WTC11 (cell line): ENCODE measurements around the gene EMSY. TPM values are rescaled to one million over a fixed set of nuclear protein-coding genes. Genes with fewer than 3 reads are reported as not detected.

Source experiments
- ATAC-seq: fragments of 200-7000 bp; cut with Tn5 transposase; 2 replicates; pipeline ENCODE4 v1.10.0; 2021; ENCODE audit warnings: mild to moderate bottlenecking, moderate library complexity
- CTCF ChIA-PET: fragments of 300-600 bp; sonication (Branson Sonifier 250); formaldehyde crosslinking; loops from one replicate; lab custom pipeline; 2021; ENCODE audit warnings: antibody characterized with exemption; lab: Charles Lee
- POLR2A ChIA-PET: fragments of 350-600 bp; sonication (Branson Sonifier 250); formaldehyde crosslinking; loops from one replicate; lab custom pipeline; 2021; ENCODE audit warnings: antibody characterized with exemption; lab: Charles Lee
- DNase-seq: peaks from one replicate; pipeline ENCODE4 v3.0.0; 2021; ENCODE audit warnings: low spot score
- H3K27ac Mint-ChIP-seq: 2 replicates; pipeline ENCODE4 v1.8.0; 2021; ENCODE audit warnings: mixed read lengths
- H3K27me3 Mint-ChIP-seq: 2 replicates; pipeline ENCODE4 v1.8.0; 2021; ENCODE audit warnings: low read depth, mild to moderate bottlenecking, moderate library complexity, mixed read lengths
- H3K36me3 Mint-ChIP-seq: 2 replicates; pipeline ENCODE4 v1.8.0; 2021; ENCODE audit warnings: mixed read lengths
- H3K4me1 Mint-ChIP-seq: 2 replicates; pipeline ENCODE4 v1.8.0; 2022; ENCODE audit warnings: mixed read lengths
- H3K4me3 Mint-ChIP-seq: 2 replicates; pipeline ENCODE4 v1.8.0; 2021; ENCODE audit warnings: mild to moderate bottlenecking, moderate library complexity, mixed read lengths
- H3K9me3 Mint-ChIP-seq: 2 replicates; pipeline ENCODE4 v1.8.0; 2021; ENCODE audit warnings: mixed read lengths
- CREM ChIP-seq: sonication (generic); formaldehyde crosslinking; IDR thresholded peaks from 2 replicates; pipeline ENCODE4 v1.8.1; 2022; ENCODE audit warnings: mild to moderate bottlenecking, missing genetic modification reagents, moderate library complexity
- GTF2I ChIP-seq: fragments of 250-450 bp; sonication (Bioruptor Pico); conservative IDR thresholded peaks from 2 replicates; pipeline ENCODE4 v1.4.0; 2021; ENCODE audit warnings: mild to moderate bottlenecking
- IRF2 ChIP-seq: sonication (generic); formaldehyde crosslinking; IDR thresholded peaks from 2 replicates; pipeline ENCODE4 v1.8.0; 2022; ENCODE audit warnings: low read depth, missing genetic modification reagents, borderline replicate concordance
- JUN ChIP-seq: sonication (generic); formaldehyde crosslinking; IDR thresholded peaks from 2 replicates; pipeline ENCODE4 v1.8.0; 2023; ENCODE audit warnings: mild to moderate bottlenecking, missing genetic modification reagents
- NR1H2 ChIP-seq: sonication (generic); formaldehyde crosslinking; IDR thresholded peaks from 2 replicates; pipeline ENCODE4 v1.9.0; 2021; ENCODE audit warnings: mild to moderate bottlenecking, moderate library complexity, missing genetic modification reagents
- PRRX2 ChIP-seq: fragments of 250-450 bp; sonication (Bioruptor Pico); IDR thresholded peaks from 2 replicates; pipeline ENCODE4 v1.8.0; 2021; ENCODE audit warnings: mild to moderate bottlenecking
- SMAD4 ChIP-seq: sonication (generic); formaldehyde crosslinking; IDR thresholded peaks from 2 replicates; pipeline ENCODE4 v1.8.0; 2022; ENCODE audit warnings: mild to moderate bottlenecking, missing genetic modification reagents
- ZNF232 ChIP-seq: sonication (generic); formaldehyde crosslinking; IDR thresholded peaks from 2 replicates; pipeline ENCODE4 v1.8.0; 2022; ENCODE audit warnings: mild to moderate bottlenecking, missing genetic modification reagents
- ZNF263 ChIP-seq: sonication (generic); formaldehyde crosslinking; IDR thresholded peaks from 2 replicates; pipeline ENCODE4 v1.8.1; 2022; ENCODE audit warnings: low read depth, mild to moderate bottlenecking, moderate library complexity, missing genetic modification reagents
- ZNF671 ChIP-seq: fragments of 250-450 bp; sonication (Bioruptor Pico); IDR thresholded peaks from 2 replicates; pipeline ENCODE4 v1.8.0; 2021; ENCODE audit warnings: mild to moderate bottlenecking
- total RNA-seq: library from RNA; stranded (reverse); gene quantifications from 3 replicates; pipeline ENCODE4 v1.2.3, GENCODE V29; 2021
- TF ChIP-seq, protein P1 (sequence below): sonication (generic); formaldehyde crosslinking; IDR thresholded peaks from 2 replicates; pipeline ENCODE4 v1.8.1; 2023; ENCODE audit warnings: mild to moderate bottlenecking, missing genetic modification reagents
- TF ChIP-seq, protein P2 (sequence below): sonication (generic); formaldehyde crosslinking; IDR thresholded peaks from 2 replicates; pipeline ENCODE4 v1.8.0; 2023; ENCODE audit warnings: missing genetic modification reagents
- TF ChIP-seq, protein P3 (sequence below): sonication (generic); formaldehyde crosslinking; IDR thresholded peaks from 2 replicates; pipeline ENCODE4 v1.8.1; 2022; ENCODE audit warnings: missing genetic modification reagents, borderline replicate concordance
- TF ChIP-seq, protein P4 (sequence below): sonication (generic); formaldehyde crosslinking; IDR thresholded peaks from 2 replicates; pipeline ENCODE4 v1.8.1; 2022; ENCODE audit warnings: mild to moderate bottlenecking, moderate library complexity, missing genetic modification reagents
- TF ChIP-seq, protein P5 (sequence below): fragments of 200-600 bp; IDR thresholded peaks from 2 replicates; pipeline ENCODE4 v1.8.0; 2022; ENCODE audit warnings: antibody characterized with exemption
- TF ChIP-seq, protein P6 (sequence below): fragments of 250-450 bp; sonication (Bioruptor Pico); IDR thresholded peaks from 2 replicates; pipeline ENCODE4 v1.9.0; 2021; ENCODE audit warnings: mild to moderate bottlenecking, borderline replicate concordance

The EMSY gene
- total RNA-seq, 1 experiment from 2014 or later, result 31.1 TPM

DNA sequence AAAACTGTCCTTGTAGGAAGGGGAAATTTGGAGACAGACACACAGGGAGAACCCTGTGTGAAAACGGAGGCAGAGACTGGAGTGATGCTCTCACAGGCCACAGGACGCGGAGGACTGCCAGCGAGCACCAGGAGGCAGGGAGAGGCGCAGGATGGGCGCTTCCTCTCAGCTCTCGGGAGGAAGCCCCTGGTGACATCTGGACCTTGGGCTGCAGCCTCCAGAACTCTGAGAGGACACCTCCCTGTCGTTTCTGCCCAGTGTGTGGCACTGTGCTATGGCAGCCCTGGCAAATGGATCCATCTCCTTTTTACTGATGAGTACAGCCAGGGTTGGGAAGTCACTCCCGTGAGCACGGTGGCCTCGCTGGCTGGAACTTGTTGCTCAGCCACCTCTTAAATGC, 151.8 kb downstream of the EMSY start (continued):
- TF ChIP-seq ZNF232 (CRISPR knock-in tag), result no peak
- TF ChIP-seq, protein P1, sequence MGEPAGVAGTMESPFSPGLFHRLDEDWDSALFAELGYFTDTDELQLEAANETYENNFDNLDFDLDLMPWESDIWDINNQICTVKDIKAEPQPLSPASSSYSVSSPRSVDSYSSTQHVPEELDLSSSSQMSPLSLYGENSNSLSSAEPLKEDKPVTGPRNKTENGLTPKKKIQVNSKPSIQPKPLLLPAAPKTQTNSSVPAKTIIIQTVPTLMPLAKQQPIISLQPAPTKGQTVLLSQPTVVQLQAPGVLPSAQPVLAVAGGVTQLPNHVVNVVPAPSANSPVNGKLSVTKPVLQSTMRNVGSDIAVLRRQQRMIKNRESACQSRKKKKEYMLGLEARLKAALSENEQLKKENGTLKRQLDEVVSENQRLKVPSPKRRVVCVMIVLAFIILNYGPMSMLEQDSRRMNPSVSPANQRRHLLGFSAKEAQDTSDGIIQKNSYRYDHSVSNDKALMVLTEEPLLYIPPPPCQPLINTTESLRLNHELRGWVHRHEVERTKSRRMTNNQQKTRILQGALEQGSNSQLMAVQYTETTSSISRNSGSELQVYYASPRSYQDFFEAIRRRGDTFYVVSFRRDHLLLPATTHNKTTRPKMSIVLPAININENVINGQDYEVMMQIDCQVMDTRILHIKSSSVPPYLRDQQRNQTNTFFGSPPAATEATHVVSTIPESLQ, result no peak
- TF ChIP-seq, protein P2, sequence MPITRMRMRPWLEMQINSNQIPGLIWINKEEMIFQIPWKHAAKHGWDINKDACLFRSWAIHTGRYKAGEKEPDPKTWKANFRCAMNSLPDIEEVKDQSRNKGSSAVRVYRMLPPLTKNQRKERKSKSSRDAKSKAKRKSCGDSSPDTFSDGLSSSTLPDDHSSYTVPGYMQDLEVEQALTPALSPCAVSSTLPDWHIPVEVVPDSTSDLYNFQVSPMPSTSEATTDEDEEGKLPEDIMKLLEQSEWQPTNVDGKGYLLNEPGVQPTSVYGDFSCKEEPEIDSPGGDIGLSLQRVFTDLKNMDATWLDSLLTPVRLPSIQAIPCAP (CRISPR knock-in tag), result no peak
- TF ChIP-seq, all 79 proteins: peak for 0

DNA sequence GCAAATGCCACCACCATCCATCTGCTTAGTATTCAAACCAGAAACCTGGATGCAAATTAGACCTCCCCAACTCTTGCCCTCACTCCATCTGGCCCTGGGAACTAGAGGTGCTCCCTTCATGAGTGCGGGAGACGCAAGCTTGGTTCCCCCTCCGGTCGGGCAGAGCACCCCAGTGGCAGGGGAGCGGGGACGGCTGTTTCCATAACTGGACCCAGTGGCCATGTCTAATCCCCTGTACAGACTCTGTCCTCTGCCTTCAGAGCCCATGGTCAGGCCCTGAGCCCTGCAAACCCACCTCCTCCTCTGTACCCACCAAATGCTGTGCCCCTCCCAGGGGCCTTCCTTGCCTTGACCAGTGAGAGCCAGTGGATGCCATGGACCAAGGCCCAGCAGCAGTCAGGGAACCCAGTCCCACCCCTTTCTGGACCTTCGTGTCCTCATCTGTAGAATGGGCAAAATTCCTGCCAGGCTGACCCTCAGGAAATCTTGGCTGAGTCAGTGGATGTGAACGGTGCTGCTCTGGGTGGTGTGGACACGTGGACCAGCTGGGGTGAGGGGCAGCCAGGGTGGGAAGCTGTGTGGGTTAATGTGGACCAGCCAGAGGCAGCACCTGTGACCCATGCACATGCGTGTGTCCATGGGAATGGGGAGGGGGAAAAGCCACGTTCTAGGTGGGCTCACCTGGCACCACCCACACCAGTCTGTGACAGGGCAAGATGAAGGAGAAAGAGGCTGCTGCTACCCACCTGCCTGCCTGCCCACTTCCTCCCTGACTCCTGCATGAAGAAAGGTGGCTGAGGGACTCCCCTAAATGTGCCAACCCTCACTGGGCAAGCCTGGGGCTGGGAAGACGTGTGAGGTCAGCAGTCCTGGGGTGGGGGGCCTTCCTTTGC, 153.0 kb downstream of the EMSY start:
- 0 out of 2 replicates have a peak, but pooled peaks cover 7% of the 10 kb centered on the region for H3K4me1 Mint-ChIP-seq
- no peaks in the 10 kb centered on the region for H3K27me3 Mint-ChIP-seq
- POLR2A ChIA-PET, result interaction anchor here (0.5 kb wide), 1 partner anchor 235 kb away, joined by 3 read pairs; no protein-coding TSS in a partner anchor
- no peaks in the 10 kb centered on the region for H3K9me3 Mint-ChIP-seq
- CTCF ChIA-PET, result interaction anchor here (0.7 to 3.2 kb wide), 26 partner anchors 8 to 390 kb away, joined by 3 to 60 read pairs (median 6); partner anchors contain the start of gene LRRC32
- H3K4me3 Mint-ChIP-seq, result no peak overlapping the region
- TF ChIP-seq, protein P3, sequence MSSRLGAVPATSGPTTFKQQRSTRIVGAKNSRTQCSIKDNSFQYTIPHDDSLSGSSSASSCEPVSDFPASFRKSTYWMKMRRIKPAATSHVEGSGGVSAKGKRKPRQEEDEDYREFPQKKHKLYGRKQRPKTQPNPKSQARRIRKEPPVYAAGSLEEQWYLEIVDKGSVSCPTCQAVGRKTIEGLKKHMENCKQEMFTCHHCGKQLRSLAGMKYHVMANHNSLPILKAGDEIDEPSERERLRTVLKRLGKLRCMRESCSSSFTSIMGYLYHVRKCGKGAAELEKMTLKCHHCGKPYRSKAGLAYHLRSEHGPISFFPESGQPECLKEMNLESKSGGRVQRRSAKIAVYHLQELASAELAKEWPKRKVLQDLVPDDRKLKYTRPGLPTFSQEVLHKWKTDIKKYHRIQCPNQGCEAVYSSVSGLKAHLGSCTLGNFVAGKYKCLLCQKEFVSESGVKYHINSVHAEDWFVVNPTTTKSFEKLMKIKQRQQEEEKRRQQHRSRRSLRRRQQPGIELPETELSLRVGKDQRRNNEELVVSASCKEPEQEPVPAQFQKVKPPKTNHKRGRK (CRISPR knock-in tag), result no peak
- TF ChIP-seq CREM (CRISPR knock-in tag), result no peak
- TF ChIP-seq IRF2 (CRISPR knock-in tag), result no peak
- no peak for TF ChIP-seq JUN (CRISPR knock-in tag)
- no peak for TF ChIP-seq GTF2I (CRISPR knock-in tag)
- no peak for TF ChIP-seq SMAD4 (CRISPR knock-in tag)
- TF ChIP-seq ZNF671, result no peak
- TF ChIP-seq PRRX2, result no peak
- no peak for ATAC-seq
- no peak for DNase-seq
- no peak overlapping the region for H3K27ac Mint-ChIP-seq
- H3K36me3 Mint-ChIP-seq, result no peaks in the 10 kb centered on the region

DNA sequence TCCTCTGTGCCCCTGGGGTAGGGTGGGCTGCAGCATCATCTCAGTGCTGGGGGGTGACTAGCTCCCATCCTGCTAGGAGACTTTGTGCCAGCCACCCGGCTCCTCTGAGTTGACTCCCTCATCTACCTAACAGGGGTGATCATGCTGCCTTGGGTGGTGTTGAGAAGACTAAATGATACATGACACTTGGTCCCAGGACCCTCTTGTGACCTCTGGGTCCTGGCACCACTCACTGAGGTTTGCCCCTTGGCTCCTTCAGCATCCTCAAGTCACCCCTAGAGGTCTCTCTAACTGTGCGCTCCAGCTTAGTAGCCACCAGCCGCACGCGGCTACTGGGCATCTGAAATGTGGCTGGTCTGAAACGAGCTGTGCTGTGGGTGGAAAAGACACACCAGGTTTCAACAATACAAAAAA, 153.6 kb downstream of the EMSY start:
- CTCF ChIA-PET, result interaction anchor here (0.5 to 3.2 kb wide), 46 partner anchors 8 to 391 kb away, joined by 3 to 60 read pairs (median 4); partner anchors contain the start of gene LRRC32
- TF ChIP-seq, protein P4, sequence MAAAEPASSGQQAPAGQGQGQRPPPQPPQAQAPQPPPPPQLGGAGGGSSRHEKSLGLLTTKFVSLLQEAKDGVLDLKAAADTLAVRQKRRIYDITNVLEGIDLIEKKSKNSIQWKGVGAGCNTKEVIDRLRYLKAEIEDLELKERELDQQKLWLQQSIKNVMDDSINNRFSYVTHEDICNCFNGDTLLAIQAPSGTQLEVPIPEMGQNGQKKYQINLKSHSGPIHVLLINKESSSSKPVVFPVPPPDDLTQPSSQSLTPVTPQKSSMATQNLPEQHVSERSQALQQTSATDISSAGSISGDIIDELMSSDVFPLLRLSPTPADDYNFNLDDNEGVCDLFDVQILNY, result no peak
- TF ChIP-seq, protein P5, sequence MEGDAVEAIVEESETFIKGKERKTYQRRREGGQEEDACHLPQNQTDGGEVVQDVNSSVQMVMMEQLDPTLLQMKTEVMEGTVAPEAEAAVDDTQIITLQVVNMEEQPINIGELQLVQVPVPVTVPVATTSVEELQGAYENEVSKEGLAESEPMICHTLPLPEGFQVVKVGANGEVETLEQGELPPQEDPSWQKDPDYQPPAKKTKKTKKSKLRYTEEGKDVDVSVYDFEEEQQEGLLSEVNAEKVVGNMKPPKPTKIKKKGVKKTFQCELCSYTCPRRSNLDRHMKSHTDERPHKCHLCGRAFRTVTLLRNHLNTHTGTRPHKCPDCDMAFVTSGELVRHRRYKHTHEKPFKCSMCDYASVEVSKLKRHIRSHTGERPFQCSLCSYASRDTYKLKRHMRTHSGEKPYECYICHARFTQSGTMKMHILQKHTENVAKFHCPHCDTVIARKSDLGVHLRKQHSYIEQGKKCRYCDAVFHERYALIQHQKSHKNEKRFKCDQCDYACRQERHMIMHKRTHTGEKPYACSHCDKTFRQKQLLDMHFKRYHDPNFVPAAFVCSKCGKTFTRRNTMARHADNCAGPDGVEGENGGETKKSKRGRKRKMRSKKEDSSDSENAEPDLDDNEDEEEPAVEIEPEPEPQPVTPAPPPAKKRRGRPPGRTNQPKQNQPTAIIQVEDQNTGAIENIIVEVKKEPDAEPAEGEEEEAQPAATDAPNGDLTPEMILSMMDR, result 0 out of 2 replicates have a peak, but pooled peaks have one; percentile 10
- TF ChIP-seq, protein P6, sequence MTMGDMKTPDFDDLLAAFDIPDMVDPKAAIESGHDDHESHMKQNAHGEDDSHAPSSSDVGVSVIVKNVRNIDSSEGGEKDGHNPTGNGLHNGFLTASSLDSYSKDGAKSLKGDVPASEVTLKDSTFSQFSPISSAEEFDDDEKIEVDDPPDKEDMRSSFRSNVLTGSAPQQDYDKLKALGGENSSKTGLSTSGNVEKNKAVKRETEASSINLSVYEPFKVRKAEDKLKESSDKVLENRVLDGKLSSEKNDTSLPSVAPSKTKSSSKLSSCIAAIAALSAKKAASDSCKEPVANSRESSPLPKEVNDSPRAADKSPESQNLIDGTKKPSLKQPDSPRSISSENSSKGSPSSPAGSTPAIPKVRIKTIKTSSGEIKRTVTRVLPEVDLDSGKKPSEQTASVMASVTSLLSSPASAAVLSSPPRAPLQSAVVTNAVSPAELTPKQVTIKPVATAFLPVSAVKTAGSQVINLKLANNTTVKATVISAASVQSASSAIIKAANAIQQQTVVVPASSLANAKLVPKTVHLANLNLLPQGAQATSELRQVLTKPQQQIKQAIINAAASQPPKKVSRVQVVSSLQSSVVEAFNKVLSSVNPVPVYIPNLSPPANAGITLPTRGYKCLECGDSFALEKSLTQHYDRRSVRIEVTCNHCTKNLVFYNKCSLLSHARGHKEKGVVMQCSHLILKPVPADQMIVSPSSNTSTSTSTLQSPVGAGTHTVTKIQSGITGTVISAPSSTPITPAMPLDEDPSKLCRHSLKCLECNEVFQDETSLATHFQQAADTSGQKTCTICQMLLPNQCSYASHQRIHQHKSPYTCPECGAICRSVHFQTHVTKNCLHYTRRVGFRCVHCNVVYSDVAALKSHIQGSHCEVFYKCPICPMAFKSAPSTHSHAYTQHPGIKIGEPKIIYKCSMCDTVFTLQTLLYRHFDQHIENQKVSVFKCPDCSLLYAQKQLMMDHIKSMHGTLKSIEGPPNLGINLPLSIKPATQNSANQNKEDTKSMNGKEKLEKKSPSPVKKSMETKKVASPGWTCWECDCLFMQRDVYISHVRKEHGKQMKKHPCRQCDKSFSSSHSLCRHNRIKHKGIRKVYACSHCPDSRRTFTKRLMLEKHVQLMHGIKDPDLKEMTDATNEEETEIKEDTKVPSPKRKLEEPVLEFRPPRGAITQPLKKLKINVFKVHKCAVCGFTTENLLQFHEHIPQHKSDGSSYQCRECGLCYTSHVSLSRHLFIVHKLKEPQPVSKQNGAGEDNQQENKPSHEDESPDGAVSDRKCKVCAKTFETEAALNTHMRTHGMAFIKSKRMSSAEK (CRISPR knock-in tag), result no peak
- TF ChIP-seq ZNF263, result no peak
- no peak for TF ChIP-seq NR1H2 (CRISPR knock-in tag)
- TF ChIP-seq, all 79 proteins: peak for 1
- Mint-ChIP-seq H3K4me3 (no peak overlapping the region), H3K4me1 (0 out of 2 replicates have a peak, but pooled peaks cover 7% of the 10 kb centered on the region), H3K36me3 (no peaks in the 10 kb centered on the region), H3K27me3 (no peaks in the 10 kb centered on the region), H3K9me3 (no peaks in the 10 kb centered on the region), H3K27ac (no peak overlapping the region)
- DNase-seq, result peak; percentile 47
- POLR2A ChIA-PET, result interaction anchor here (0.5 kb wide), 1 partner anchor 236 kb away, joined by 3 read pairs; no protein-coding TSS in a partner anchor
- peak; percentile 85 for ATAC-seq
